T-helper 17 cell (primary cell): ENCODE results near the gene MAN2B2. TPM values are rescaled to one million over a fixed set of nuclear protein-coding genes. Genes with fewer than 3 reads are reported as not detected.

Source experiments
- ATAC-seq: fragments of 150-1000 bp; cut with Tn5 transposase; 2 replicates; pipeline ENCODE4 v1.10.0; 2021; ENCODE audit warnings: mild to moderate bottlenecking, moderate library complexity
- DNase-seq, 3 donors: peaks; one replicate each; pipeline versions ENCODE4 v3.0.0 to v3.0.0-alpha.2; 2020 to 2021
- H3K9me3 ChIP-seq: one replicate; pipeline ENCODE4 v1.7.0; 2013; ENCODE audit warnings: low read length, mild to moderate bottlenecking; ENCODE audit not compliant: control insufficient read depth, poor library complexity, severe bottlenecking
- H3K27ac Mint-ChIP-seq: one replicate; pipeline ENCODE4 v1.8.0; 2022; ENCODE audit warnings: mild to moderate bottlenecking, moderate library complexity, mixed read lengths
- H3K27me3 Mint-ChIP-seq: one replicate; pipeline ENCODE4 v1.8.0; 2022; ENCODE audit warnings: mixed read lengths
- H3K36me3 Mint-ChIP-seq: one replicate; pipeline ENCODE4 v1.8.0; 2022; ENCODE audit warnings: low read depth, mixed read lengths
- H3K4me1 Mint-ChIP-seq: one replicate; pipeline ENCODE4 v1.8.0; 2022; ENCODE audit warnings: mild to moderate bottlenecking, mixed read lengths
- H3K4me3 Mint-ChIP-seq: one replicate; pipeline ENCODE4 v1.8.0; 2022; ENCODE audit warnings: mild to moderate bottlenecking, moderate library complexity, mixed read lengths
- total RNA-seq, 4 donors: library from RNA in 2 of 4; stranded (reverse) in 2 of 4; gene quantifications; one replicate each; pipeline ENCODE4 v1.2.3 and lab custom pipeline; 2022 to 2026

MAN2B2 gene
- total RNA-seq, 2 donors from 2014 or later: 27.0 to 34.9 TPM

DNA sequence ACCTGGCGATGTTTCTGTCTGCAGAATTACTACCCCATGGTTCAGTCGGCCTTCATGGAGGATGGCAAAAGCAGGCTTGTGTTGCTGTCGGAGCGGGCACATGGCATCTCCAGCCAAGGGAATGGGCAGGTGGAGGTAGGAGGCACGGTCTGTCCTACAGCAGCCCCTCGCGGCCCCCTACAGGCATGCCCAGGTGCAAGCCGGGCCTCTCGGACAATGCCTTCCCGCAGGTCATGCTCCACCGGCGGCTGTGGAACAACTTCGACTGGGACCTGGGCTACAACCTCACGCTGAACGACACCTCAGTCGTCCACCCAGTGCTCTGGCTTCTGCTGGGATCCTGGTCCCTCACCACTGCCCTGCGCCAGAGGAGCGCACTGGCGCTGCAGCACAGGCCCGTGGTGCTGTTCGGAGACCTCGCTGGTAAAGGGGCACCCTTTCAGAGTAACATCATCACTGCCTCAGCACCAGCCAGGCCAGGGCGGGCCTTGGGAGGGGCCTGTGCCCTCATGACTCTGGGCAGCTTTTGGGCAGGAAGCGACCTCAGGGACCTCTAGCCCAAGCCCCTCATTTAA lies 36.0 kb downstream of the MAN2B2 start:
- no peaks in the 10 kb centered on the region for H3K27me3 Mint-ChIP-seq
- peak overlapping the region; percentile 62 for H3K27ac Mint-ChIP-seq
- H3K36me3 Mint-ChIP-seq: peaks cover 8% of the 10 kb centered on the region
- H3K4me1 Mint-ChIP-seq: peaks cover 4% of the 10 kb centered on the region
- no peaks in the 10 kb centered on the region for H3K9me3 ChIP-seq
- DNase-seq (no peak), ATAC-seq (no peak)
- no peak overlapping the region for H3K4me3 Mint-ChIP-seq

DNA sequence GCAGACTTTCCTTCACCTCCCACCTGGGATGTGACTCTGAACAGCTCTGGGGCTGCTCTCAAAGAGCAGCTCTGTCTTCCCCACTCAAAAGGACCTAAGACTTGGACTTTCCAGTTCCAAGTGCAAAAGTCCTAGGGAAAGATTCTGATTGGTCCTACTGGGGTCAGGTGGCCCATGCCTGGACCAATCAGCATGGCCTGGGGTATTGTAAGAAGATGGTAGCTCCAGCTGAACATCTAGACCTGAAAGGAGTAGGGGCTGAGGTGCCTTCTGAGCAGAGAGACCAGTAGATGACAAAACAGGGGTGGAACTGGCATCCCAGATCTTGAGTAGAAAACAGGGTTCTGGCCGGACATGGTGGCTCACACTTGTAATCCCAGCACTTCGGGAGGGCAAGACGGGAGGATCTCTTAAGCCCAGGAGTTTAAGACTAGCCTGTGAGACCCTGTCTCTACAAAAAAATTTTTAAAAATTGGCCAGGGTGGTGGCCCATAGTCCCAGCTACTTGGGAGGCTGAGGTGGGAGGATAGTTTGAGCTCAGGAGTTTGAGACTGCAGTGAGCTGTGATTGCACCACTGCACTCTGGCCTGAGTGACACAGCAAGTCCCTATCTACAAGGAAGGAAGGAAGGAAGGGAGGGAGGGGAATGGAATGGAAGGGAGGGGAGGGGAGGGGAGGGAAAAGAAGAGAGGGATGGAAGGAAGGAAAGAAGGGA lies 38.1 kb downstream of the MAN2B2 start:
- DNase-seq: no peak
- Mint-ChIP-seq H3K27ac (peak overlapping the region; percentile 59), H3K4me3 (no peak overlapping the region), H3K4me1 (no peaks in the 10 kb centered on the region), H3K36me3 (peaks cover 10% of the 10 kb centered on the region), H3K27me3 (no peaks in the 10 kb centered on the region)
- no peaks in the 10 kb centered on the region for H3K9me3 ChIP-seq
- no peak for ATAC-seq

DNA sequence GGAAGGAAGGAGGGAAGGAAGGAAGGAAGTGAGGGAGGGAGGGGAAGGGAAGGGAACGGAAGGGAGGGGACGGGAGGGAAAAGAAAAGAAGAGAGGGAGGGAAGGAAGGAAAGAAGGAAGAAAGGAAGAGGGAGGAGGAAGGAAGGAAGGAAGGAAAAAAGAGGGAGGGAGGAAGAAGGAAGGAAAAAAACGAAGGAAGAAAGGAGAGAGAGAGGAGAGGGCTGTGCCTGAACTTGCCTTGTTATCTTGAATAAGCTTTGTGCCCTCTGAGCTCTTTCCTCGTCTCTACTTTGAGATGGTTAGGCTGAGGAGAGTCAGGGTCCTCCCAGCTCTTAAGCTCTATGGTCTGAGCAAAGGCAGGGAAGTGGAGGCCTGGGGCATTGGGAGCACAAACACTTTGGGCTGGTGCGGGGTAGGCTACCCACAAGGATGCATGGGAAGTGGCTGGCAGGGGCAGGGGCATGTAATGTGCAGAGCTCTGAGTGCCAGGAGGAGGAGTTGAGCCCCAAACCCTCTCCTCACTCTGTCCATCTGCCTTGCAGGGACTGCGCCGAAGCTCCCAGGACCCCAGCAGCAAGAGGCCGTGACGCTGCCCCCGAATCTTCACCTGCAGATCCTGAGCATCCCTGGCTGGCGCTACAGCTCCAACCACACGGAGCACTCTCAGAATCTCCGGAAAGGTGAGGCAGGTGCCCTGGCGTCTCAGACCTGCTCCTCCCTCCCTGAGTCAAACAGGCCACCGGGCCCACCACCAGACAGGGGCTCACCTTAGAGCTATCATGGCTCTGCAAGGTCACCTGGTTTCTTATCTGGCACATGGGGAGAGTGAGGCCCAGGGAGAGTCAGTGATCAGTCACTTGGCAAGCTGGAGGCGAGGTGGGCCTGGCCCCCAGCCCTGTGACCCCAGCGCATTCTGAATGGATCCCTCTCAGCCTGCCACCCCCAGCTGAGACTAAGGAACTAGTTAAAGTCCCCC lies 39.0 kb downstream of the MAN2B2 start:
- no peak overlapping the region for H3K4me3 Mint-ChIP-seq
- H3K4me1 Mint-ChIP-seq: no peaks in the 10 kb centered on the region
- no peaks in the 10 kb centered on the region for H3K9me3 ChIP-seq
- no peak for DNase-seq
- no peaks in the 10 kb centered on the region for H3K27me3 Mint-ChIP-seq
- H3K36me3 Mint-ChIP-seq: peaks cover 12% of the 10 kb centered on the region
- no peak for ATAC-seq
- peak overlapping the region; percentile 59 for H3K27ac Mint-ChIP-seq

DNA sequence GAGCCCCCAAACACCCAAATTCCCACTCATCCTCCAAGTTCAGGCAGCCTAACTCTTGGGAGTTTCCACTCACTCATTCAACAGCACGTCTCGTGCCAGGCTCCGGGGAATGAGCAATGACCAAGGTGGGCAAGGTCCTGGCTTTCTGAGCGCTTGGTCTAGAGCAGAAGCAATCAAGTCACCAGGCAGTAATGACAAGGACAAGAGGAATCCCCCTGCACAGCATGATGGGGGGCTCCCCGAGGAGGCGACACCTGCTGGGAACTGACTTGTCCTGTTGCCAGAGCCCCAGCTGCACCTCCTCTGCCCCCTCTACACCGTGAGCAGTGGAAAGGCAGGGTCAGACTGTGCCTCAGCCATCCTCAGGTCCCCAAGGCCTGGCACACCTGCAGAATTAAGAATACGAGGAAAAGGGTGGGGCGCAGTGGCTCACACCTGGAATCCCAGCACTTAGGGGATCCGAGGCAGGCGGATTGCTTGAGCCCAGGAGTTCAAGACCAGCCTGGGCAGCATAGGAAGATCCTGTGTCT lies 39.8 kb downstream of the MAN2B2 start:
- Mint-ChIP-seq H3K4me1 (no peaks in the 10 kb centered on the region), H3K36me3 (peaks cover 12% of the 10 kb centered on the region)
- no peaks in the 10 kb centered on the region for H3K9me3 ChIP-seq

DNA sequence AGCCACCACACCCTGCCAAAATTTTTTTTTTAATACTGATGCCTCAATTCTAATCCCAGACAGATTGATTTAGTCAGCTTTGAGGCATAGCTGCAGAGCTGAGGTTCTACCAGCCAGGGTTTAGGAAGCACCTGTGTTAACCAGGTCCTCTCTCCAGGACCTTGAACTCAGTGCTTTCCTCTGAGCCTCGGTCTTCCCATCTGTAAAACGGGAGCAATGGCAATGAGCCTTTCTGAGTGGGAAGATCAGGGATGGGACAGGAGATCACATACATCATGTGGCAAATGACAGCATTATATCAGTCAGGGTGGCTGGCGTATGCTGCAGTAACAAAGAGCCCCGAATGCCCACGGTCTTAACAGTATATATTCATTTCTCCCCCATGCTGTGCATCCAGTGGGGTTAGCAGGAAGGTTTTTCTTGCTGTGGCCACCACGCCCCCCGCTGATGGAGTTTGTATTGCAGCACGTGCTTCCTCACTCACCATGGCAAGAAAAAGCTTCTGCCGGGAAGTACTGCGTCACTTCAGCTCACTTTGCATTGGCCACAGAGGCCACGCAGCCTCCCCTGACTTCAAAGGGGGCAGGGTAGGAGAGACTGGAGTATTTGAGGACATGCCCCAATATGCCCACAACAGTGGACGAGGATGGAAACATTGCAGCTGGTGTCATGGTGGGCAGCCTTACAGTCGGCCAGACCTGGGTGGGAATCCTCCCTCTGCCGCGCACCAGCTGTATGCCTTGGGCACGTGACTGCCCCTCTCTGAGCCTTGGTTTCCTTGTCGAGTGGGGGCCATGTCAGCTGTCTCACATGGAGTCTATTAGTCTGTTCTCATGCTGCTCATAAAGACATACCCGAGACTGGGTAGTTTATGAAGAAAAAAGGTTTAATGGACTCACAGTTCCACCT lies 41.4 kb downstream of the MAN2B2 start:
- Mint-ChIP-seq H3K27ac (no peak overlapping the region), H3K36me3 (peaks cover 12% of the 10 kb centered on the region), H3K4me3 (no peak overlapping the region), H3K4me1 (no peaks in the 10 kb centered on the region), H3K27me3 (no peaks in the 10 kb centered on the region)
- ATAC-seq (no peak), DNase-seq (no peak)
- no peaks in the 10 kb centered on the region for H3K9me3 ChIP-seq

More for the DNA sequence above, 39.8 kb downstream of the MAN2B2 start:
- H3K27ac Mint-ChIP-seq: no peak overlapping the region
- ATAC-seq: no peak
- no peaks in the 10 kb centered on the region for H3K27me3 Mint-ChIP-seq
- DNase-seq: no peak
- no peak overlapping the region for H3K4me3 Mint-ChIP-seq

DNA sequence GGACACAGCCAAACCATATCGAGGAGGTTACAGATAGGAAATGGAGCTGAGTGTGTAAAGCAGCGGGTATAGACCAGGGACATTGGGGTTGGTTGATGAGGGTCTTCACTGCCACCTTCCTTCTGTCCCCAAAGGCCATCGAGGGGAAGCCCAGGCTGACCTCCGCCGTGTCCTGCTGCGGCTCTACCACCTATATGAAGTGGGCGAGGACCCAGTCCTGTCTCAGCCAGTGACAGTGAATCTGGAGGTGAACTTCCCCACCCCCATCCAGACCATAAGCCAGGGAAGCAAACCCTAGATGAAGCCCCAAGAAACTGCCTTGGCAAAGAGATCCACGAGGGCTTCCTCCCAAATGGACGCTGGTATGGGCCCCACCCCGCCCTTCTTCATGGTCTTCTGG lies 42.3 kb downstream of the MAN2B2 start:
- Mint-ChIP-seq H3K36me3 (peaks cover 8% of the 10 kb centered on the region), H3K4me3 (no peak overlapping the region), H3K27ac (no peak overlapping the region)

DNA sequence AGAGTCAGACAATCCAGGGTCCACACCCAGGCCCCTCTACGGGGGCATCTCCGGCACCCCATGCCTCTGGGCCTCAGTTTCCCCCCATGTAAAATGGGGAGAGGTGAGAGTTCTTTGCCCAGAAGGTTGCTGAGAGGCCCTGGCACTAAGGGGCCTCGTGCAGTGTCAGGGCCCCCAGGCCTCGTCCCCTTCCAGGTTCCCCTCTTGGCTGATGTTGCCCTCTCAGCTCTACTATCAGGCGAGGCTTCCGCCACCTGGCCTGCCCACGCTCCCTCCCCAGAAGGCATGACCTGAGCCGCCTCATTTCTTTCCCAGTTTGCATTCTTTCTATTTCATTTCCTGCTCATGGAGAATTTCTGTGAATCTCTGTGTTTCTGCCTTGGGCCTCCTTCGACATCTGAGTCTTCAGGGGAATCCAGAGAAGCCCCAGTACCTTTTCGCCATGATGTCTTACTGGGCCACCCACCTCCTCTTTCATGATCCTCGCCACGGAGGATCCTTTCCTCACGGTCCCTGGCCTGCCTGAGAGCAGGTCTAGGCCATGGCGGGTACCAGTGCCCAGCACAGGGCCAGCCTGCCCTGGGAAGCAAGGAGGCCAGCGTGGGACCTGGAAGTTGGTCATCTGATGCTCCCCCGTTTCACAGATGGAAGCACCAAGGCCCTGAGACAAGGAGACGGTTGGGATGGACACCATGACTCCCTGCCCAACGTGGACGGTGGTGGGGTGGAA lies 43.6 kb downstream of the MAN2B2 start:
- no peaks in the 10 kb centered on the region for H3K9me3 ChIP-seq
- Mint-ChIP-seq H3K27me3 (no peaks in the 10 kb centered on the region), H3K4me1 (no peaks in the 10 kb centered on the region), H3K36me3 (peaks cover 7% of the 10 kb centered on the region), H3K27ac (peak overlapping the region; percentile 21), H3K4me3 (no peak overlapping the region)
- DNase-seq (no peak), ATAC-seq (no peak)

More for the DNA sequence above, 42.3 kb downstream of the MAN2B2 start:
- no peak for ATAC-seq
- Mint-ChIP-seq H3K27me3 (no peaks in the 10 kb centered on the region), H3K4me1 (no peaks in the 10 kb centered on the region)
- no peaks in the 10 kb centered on the region for H3K9me3 ChIP-seq
- no peak for DNase-seq

DNA sequence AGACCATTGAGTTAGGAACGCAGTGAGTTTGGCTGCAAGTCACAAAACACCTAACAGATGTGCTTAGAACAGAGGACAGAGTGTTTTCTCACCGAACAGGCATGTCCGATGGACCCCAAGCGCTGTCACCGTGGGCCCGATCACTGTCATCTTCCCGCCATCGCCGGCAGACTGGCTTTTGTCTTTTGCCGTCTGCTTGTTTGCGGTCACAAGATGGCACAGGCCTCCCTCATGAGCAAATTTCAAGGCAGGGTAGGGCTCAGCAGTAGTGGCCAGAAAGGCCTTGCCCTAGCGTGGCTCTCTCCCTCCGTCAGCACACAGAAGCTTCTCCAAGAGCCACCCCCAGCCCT lies 44.1 kb downstream of the MAN2B2 start:
- DNase-seq: no peak
- Mint-ChIP-seq H3K36me3 (peaks cover 5% of the 10 kb centered on the region), H3K4me3 (no peak overlapping the region), H3K27ac (peak overlapping the region; percentile 21), H3K27me3 (no peaks in the 10 kb centered on the region), H3K4me1 (no peaks in the 10 kb centered on the region)
- no peaks in the 10 kb centered on the region for H3K9me3 ChIP-seq
- ATAC-seq: no peak

DNA sequence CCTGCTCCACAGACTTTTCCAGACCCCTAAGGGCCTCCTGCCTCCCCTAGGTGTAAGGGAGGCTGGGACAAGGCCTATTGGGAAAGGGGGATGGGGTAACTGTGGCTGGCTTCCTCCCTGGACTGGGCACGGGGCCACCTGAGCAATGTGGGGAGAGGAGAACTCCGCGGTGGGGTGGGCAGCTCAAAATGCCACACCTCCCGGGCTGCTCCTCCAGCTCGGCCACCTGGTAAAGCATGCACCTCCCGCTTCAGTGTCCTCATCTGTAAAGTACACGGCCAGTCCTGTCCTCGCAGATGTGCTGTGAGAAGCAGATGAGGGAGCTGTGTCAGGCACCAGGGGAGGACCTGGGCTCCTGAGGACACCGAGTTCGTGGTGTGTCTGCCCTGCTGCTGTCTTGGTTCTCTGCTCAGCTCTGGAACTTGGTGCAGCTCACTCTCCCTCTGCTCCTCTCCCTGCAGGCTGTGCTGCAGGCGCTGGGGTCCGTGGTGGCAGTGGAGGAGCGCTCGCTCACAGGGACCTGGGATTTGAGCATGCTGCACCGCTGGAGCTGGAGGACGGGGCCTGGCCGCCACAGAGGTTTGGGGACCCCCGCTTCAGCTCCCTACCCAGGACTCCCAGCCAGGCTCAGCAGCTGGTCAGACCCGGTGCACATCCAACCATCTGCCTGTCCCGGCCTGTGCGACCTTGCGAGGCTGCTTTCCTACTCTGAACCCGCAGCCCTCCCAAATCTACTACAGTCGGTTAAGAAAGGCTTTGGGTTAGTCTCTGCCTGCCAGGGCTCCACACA lies 44.7 kb downstream of the MAN2B2 start:
- Mint-ChIP-seq H3K27ac (no peak overlapping the region), H3K36me3 (peaks cover 5% of the 10 kb centered on the region), H3K27me3 (no peaks in the 10 kb centered on the region), H3K4me1 (no peaks in the 10 kb centered on the region), H3K4me3 (no peak overlapping the region)
- ATAC-seq (no peak), DNase-seq (no peak)
- no peaks in the 10 kb centered on the region for H3K9me3 ChIP-seq

DNA sequence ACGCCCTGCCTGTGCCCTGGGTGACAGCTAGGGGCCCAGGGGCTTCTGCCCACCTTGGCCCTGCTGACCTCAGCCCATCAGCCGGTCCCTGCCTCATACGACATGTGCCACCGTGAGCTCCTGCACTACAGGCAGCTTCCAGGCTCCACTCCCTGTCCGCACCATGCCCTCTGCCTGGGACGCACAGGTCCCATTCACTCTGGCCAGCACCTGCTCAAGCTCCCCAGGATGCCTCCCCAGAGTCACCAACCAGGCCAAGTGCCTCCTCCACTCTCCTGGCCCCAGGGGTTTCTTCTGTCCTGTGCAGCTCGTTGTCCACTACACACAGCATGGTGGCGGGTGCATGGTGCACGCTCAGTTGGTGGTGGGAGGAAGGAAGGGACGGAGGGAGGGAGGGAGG lies 45.3 kb downstream of the MAN2B2 start:
- H3K4me3 Mint-ChIP-seq: no peak overlapping the region
- H3K4me1 Mint-ChIP-seq: no peaks in the 10 kb centered on the region
- ATAC-seq: no peak
- H3K36me3 Mint-ChIP-seq: peaks cover 5% of the 10 kb centered on the region
- H3K27ac Mint-ChIP-seq: no peak overlapping the region
- H3K27me3 Mint-ChIP-seq: no peaks in the 10 kb centered on the region
- no peak for DNase-seq
- no peaks in the 10 kb centered on the region for H3K9me3 ChIP-seq

DNA sequence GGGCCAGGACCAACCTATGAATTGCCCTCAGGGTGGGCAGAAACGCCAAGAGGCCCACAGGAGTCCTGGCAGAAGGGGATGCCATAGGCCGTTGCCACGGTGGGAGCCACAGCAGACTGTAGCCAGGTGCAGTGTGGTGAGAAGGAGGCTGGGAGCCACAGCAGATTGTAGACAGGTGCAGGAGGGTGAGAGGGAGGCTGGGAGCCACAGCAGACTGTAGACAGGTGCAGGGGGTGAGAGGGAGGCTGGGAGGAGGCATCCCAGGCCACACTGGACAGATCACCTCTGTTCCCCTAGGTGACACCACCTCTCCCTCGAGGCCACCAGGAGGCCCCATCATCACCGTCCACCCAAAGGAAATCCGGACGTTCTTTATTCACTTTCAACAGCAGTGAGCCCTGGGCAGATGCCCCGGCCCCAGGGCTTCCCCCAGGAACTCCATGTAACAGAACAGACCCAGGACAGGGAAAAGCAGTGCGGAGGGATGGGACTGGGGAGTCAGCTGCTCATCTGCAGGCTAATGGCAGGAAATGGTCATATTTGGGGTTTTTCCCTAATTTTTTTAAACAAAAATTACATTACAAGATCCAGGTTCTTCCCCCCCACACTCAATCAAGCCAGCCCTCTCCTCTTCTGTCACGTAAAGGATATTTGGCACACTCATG lies 46.0 kb downstream of the MAN2B2 start:
- Mint-ChIP-seq H3K4me1 (no peaks in the 10 kb centered on the region), H3K36me3 (peaks cover 5% of the 10 kb centered on the region), H3K4me3 (no peak overlapping the region), H3K27ac (peak overlapping the region; percentile 17), H3K27me3 (no peaks in the 10 kb centered on the region)
- DNase-seq (no peak), ATAC-seq (no peak)
- H3K9me3 ChIP-seq: no peaks in the 10 kb centered on the region
